H1 (cell line): ENCODE measurements around the gene IL17A. TPM values are rescaled to one million over a fixed set of nuclear protein-coding genes. Genes with fewer than 3 reads are reported as not detected.
A peak's percentile ranks its signal among the peaks of the same experiment; 100 is the strongest.

Experiments
- CTCF ChIA-PET: fragments of 300-600 bp; sonication (Branson Sonifier 250); formaldehyde crosslinking; loops from one replicate; lab custom pipeline; 2021; ENCODE audit not compliant: partially characterized antibody; lab: Charles Lee
- POLR2A ChIA-PET: fragments of 300-600 bp; sonication (Branson Sonifier 250); formaldehyde crosslinking; loops from one replicate; lab custom pipeline; 2021; ENCODE audit warnings: inconsistent platforms; ENCODE audit not compliant: partially characterized antibody; lab: Charles Lee
- DNase-seq, 2 experiments: peaks; one replicate each; pipeline versions ENCODE4 v3.0.0 to v3.0.0-alpha.2; 2010 to 2022; ENCODE audit warnings: low spot score in 2 of 2, low read depth in 1 of 2, mixed read lengths in 1 of 2
- FAIRE-seq: peaks from 2 replicates; lab custom pipeline; 2011; peaks lifted over from hg19 to GRCh38; lab: Jason Lieb, UNC
- H2AFZ ChIP-seq: 2 replicates; pipeline ENCODE4 v1.8.1; 2012; ENCODE audit warnings: low read length, inconsistent platforms
- H2AK5ac ChIP-seq: 2 replicates; pipeline ENCODE4 v1.6.1; 2013; ENCODE audit warnings: low read depth, low read length
- H2BK120ac ChIP-seq: replicated peaks from 2 replicates; pipeline ENCODE3; 2013; ENCODE audit warnings: low read depth, low read length, inconsistent platforms
- H2BK12ac ChIP-seq: 2 replicates; pipeline ENCODE4 v1.6.1; 2013; ENCODE audit warnings: low read depth, low read length
- H2BK15ac ChIP-seq: 2 replicates; pipeline ENCODE4 v1.6.1; 2013; ENCODE audit warnings: low read length
- H2BK20ac ChIP-seq: 2 replicates; pipeline ENCODE4 v1.6.1; 2013; ENCODE audit warnings: low read length
- H2BK5ac ChIP-seq: 2 replicates; pipeline ENCODE4 v1.6.1; 2013; ENCODE audit warnings: low read depth, low read length
- H3K14ac ChIP-seq: 2 replicates; pipeline ENCODE4 v1.6.1; 2013; ENCODE audit warnings: inconsistent platforms; ENCODE audit not compliant: insufficient read length
- H3K18ac ChIP-seq: 2 replicates; pipeline ENCODE4 v1.6.1; 2013; ENCODE audit warnings: low read length; ENCODE audit errors: extremely low read depth
- H3K23ac ChIP-seq: 2 replicates; pipeline ENCODE4 v1.6.1; 2013; ENCODE audit warnings: inconsistent platforms; ENCODE audit not compliant: insufficient read length
- H3K23me2 ChIP-seq: 2 replicates; pipeline ENCODE4 v1.6.1; 2013; ENCODE audit warnings: low read depth, low read length
- H3K27ac ChIP-seq: 2 replicates; pipeline ENCODE4 v1.6.1; 2011; ENCODE audit warnings: low read depth, low read length, inconsistent platforms
- H3K27me3 ChIP-seq, 4 experiments: replicated peaks in 1 of 4; 1 replicate in 1 of 4; 2 replicates in 3 of 4; pipeline versions ENCODE4 v1.6.1 to v1.8.1; 2011 to 2013; ENCODE audit warnings: low read length in 3 of 4, mild to moderate bottlenecking in 3 of 4, inconsistent platforms in 2 of 4, mixed read lengths in 2 of 4, moderate library complexity in 1 of 4; ENCODE audit not compliant: control insufficient read depth in 3 of 4, insufficient read depth in 3 of 4; ENCODE audit errors: extremely low read depth in 1 of 4
- H3K36me3 ChIP-seq, 4 experiments: 2 replicates each; pipeline versions ENCODE4 v1.6.1 to v1.8.1; 2011 to 2013; ENCODE audit warnings: mild to moderate bottlenecking in 4 of 4, low read length in 3 of 4, moderate library complexity in 2 of 4, control low read depth in 1 of 4, inconsistent platforms in 1 of 4; ENCODE audit not compliant: insufficient read depth in 4 of 4, control insufficient read depth in 2 of 4
- H3K4ac ChIP-seq: replicated peaks from 2 replicates; pipeline ENCODE3; 2013; ENCODE audit warnings: low read length, low read depth, mixed read lengths, inconsistent platforms; ENCODE audit not compliant: insufficient read length
- H3K4me1 ChIP-seq, 4 experiments: replicated peaks in 1 of 4; 1 replicate in 1 of 4; 2 replicates in 3 of 4; pipeline versions ENCODE4 v1.6.1 to v1.8.1; 2011 to 2013; ENCODE audit warnings: low read length in 3 of 4, inconsistent platforms in 2 of 4, mixed read lengths in 1 of 4; ENCODE audit not compliant: insufficient read depth in 4 of 4, control insufficient read depth in 3 of 4
- H3K4me2 ChIP-seq, 2 experiments: 2 replicates each; pipeline versions ENCODE4 v1.6.1 to v1.8.1; 2011 to 2013; ENCODE audit warnings: low read depth in 2 of 2, low read length in 2 of 2, control low read depth in 1 of 2, inconsistent platforms in 1 of 2, mild to moderate bottlenecking in 1 of 2; ENCODE audit not compliant: insufficient read depth in 1 of 2
- H3K4me3 ChIP-seq, 4 experiments: fragments of 200-600, 300-600 bp in 1 of 4; sonication (generic), shearing (Covaris generic), sonication (Bioruptor Twin) in 1 of 4; 2 replicates each; pipeline versions ENCODE4 v1.5.1 to v1.8.1; 2011 to 2016; ENCODE audit warnings: low read length in 4 of 4, low read depth in 3 of 4, control low read depth in 2 of 4, inconsistent platforms in 2 of 4, mild to moderate bottlenecking in 2 of 4, mixed read lengths in 1 of 4, moderate library complexity in 1 of 4; ENCODE audit not compliant: insufficient read depth in 2 of 4; ENCODE audit errors: extremely low read depth in 1 of 4
- H3K56ac ChIP-seq: replicated peaks from 2 replicates; pipeline ENCODE3; 2013; ENCODE audit warnings: low read depth, mild to moderate bottlenecking, mixed read lengths, low read length, inconsistent platforms; ENCODE audit not compliant: insufficient read length
- H3K79me1 ChIP-seq: 2 replicates; pipeline ENCODE4 v1.6.1; 2013; ENCODE audit warnings: low read depth, low read length, control low read depth
- H3K79me2 ChIP-seq, 2 experiments: 2 replicates each; pipeline versions ENCODE4 v1.6.1 to v1.8.1; 2012 to 2013; ENCODE audit warnings: low read length in 2 of 2, mild to moderate bottlenecking in 2 of 2, inconsistent platforms in 1 of 2; ENCODE audit not compliant: insufficient read depth in 2 of 2, control insufficient read depth in 1 of 2
- H3K9ac ChIP-seq, 4 experiments: replicated peaks in 1 of 4; 1 replicate in 1 of 4; 2 replicates in 3 of 4; pipeline versions ENCODE4 v1.6.1 to v1.8.1; 2011 to 2013; ENCODE audit warnings: low read depth in 3 of 4, low read length in 3 of 4, control low read depth in 2 of 4, mild to moderate bottlenecking in 2 of 4, moderate library complexity in 2 of 4, inconsistent platforms in 1 of 4; ENCODE audit errors: extremely low read depth in 1 of 4
- H3K9me3 ChIP-seq, 2 experiments: 2 replicates each; pipeline versions ENCODE4 v1.6.1 to v1.8.1; 2012 to 2013; ENCODE audit warnings: mild to moderate bottlenecking in 2 of 2, moderate library complexity in 2 of 2, control low read depth in 1 of 2, inconsistent platforms in 1 of 2, low read depth in 1 of 2, low read length in 1 of 2, mixed read lengths in 1 of 2; ENCODE audit not compliant: insufficient read depth in 2 of 2
- H4K20me1 ChIP-seq, 2 experiments: replicated peaks in 1 of 2; 2 replicates each; pipeline versions ENCODE3 to v1.8.1; 2011 to 2013; ENCODE audit warnings: inconsistent platforms in 2 of 2, low read length in 2 of 2, mild to moderate bottlenecking in 1 of 2; ENCODE audit not compliant: insufficient read depth in 2 of 2, control insufficient read depth in 1 of 2
- H4K5ac ChIP-seq: 2 replicates; pipeline ENCODE4 v1.6.1; 2013; ENCODE audit warnings: low read length, low read depth, mixed read lengths, inconsistent platforms; ENCODE audit not compliant: insufficient read length
- H4K8ac ChIP-seq: 2 replicates; pipeline ENCODE4 v1.8.0; 2013; ENCODE audit warnings: mild to moderate bottlenecking, moderate library complexity, low read length, inconsistent platforms; ENCODE audit not compliant: insufficient read depth; ENCODE audit errors: extremely low read depth
- H4K91ac ChIP-seq: replicated peaks from 2 replicates; pipeline ENCODE3; 2013; ENCODE audit warnings: low read length, mixed read lengths, inconsistent platforms; ENCODE audit not compliant: insufficient read length
- ASH2L ChIP-seq: fragments of 200-600, 300-600 bp; sonication (generic); IDR thresholded peaks from one replicate; pipeline ENCODE4 v1.7.1; 2017; ENCODE audit warnings: low read length
- BACH1 ChIP-seq: IDR thresholded peaks from 2 replicates; pipeline ENCODE4 v1.6.1; 2012; ENCODE audit warnings: low read length, improper control_type of control experiment
- EP300 ChIP-seq, 2 experiments: IDR thresholded peaks; 1 replicate in 1 of 2; 2 replicates in 1 of 2; pipeline ENCODE4 v1.6.1; 2011 to 2012; ENCODE audit warnings: low read depth in 2 of 2, low read length in 2 of 2, mild to moderate bottlenecking in 2 of 2, borderline replicate concordance in 1 of 2, inconsistent platforms in 1 of 2, moderate library complexity in 1 of 2
- EZH2 ChIP-seq: fragments of 200-600 bp; sonication (generic); IDR thresholded peaks from 2 replicates; pipeline ENCODE4 v1.7.1; 2012; ENCODE audit warnings: low read depth, mild to moderate bottlenecking, moderate library complexity, low read length, inconsistent platforms; ENCODE audit not compliant: severe bottlenecking
- HDAC6 ChIP-seq: IDR thresholded peaks from one replicate; pipeline ENCODE4 v1.7.1; 2012; ENCODE audit warnings: low read depth, mild to moderate bottlenecking, inconsistent platforms, low read length, moderate library complexity
- RFX5 ChIP-seq: IDR thresholded peaks from 2 replicates; pipeline ENCODE4 v1.6.1; 2011; ENCODE audit warnings: low read depth, low read length, improper control_type of control experiment, borderline replicate concordance
- SP1 ChIP-seq: IDR thresholded peaks from 2 replicates; pipeline ENCODE4 v1.6.1; 2011; ENCODE audit warnings: low read depth, low read length
- SP2 ChIP-seq: IDR thresholded peaks from 2 replicates; pipeline ENCODE4 v1.6.1; 2012; ENCODE audit warnings: mild to moderate bottlenecking, low read length, inconsistent platforms
- WGBS, 2 experiments: shearing (Covaris generic) in 1 of 2; methylation state at CpG; one replicate each; pipeline versions ENCODE4 v1.1.6 to v1.1.7; 2013 to 2015; ENCODE audit warnings: low lambda C conversion rate in 2 of 2, mixed read lengths in 2 of 2, inconsistent platforms in 1 of 2, low coverage in 1 of 2, missing lambda C conversion rate in 1 of 2; ENCODE audit not compliant: insufficient replicate concordance in 2 of 2, insufficient coverage in 1 of 2, insufficient read length in 1 of 2; ENCODE audit errors: extremely low coverage in 1 of 2, missing lambda C conversion rate in 1 of 2; 5-methylcytosine and 5-hydroxymethylcytosine counted together
- polyA plus RNA-seq, 7 experiments: library from polyadenylated mRNA; depleted of rRNA in 3 of 7; stranded (reverse) in 5 of 7; unstranded in 2 of 7; fragments of >200 nt in 5 of 7; fragments of 200-250 nt in 2 of 7; gene quantifications; 1 replicate in 5 of 7; 2 replicates in 1 of 7; 4 replicates in 1 of 7; pipeline versions ENCODE4 v1.2.1 to v1.2.3, GENCODE V29; 2011 to 2013; ENCODE audit warnings: missing spikeins in 2 of 7, mixed read lengths in 2 of 7
- total RNA-seq: library from RNA; stranded (reverse); fragmentation: NEBNext Ultra II Directional; extraction: Animal tissue kit (Norgen Biotek cat#: 25700); gene quantifications from 2 replicates; pipeline ENCODE4 v1.2.1, GENCODE V29; 2021
- TF ChIP-seq, protein P1 (sequence below): IDR thresholded peaks from 2 replicates; pipeline ENCODE4 v1.6.1; 2011; ENCODE audit warnings: low read length, improper control_type of control experiment

The IL17A gene
- total and polyA plus RNA-seq, 2 of the 8 experiments (the other 6 are each of a cell fraction or from before 2014, with no cell fraction given), result not detected

DNA sequence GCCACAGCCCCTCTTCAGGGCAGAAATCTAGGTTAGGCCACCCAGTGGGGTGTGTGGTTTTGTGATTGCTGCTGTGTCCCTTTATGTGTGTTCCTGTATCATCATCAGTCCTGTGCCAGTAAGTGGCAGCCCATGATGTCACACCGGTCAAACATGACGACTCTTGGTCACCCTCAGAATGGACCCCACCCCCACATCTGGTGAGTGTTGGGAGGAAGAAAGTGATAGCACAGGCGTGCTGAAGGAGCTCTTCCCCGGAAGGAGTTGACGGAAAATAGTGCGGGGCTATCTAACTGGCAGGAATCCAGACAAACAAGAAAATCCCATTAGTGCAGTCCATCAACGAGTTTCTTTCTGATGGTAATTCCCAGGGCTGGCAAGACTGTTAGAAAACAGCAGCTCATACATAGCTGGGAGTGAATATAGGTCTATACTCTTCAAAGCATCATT is 33.4 kb upstream of the IL17A start:
- no peaks in the 10 kb centered on the region for H3K79me2 ChIP-seq
- H3K4me2 ChIP-seq, result no peak overlapping the region

More for the DNA sequence above, 33.4 kb upstream of the IL17A start:
- peak; percentile 63 for FAIRE-seq
- peak overlapping the region; percentile 54; the same call in 1 of the 2 replicates for H2BK5ac ChIP-seq
- POLR2A ChIA-PET, result interaction anchor here (1.1 kb wide), 1 partner anchor 16 kb away, joined by 3 read pairs; no protein-coding TSS in a partner anchor
- H2BK15ac ChIP-seq, result peak overlapping the region; percentile 53; the same call in 1 of the 2 replicates
- TF ChIP-seq HDAC6 (no peak), BACH1 (no peak), EP300 (IDR thresholded peaks at IDR 0.05; ENCODE audit: borderline replicate concordance in 1 of 2, low read depth in 2 of 2, low read length in 2 of 2) (no peak), SP2 (no peak), SP1 (peak; percentile 42; the same call in 1 of the 2 replicates), RFX5 (no peak), ASH2L (peak; percentile 32), EZH2 (no peak)
- TF ChIP-seq, protein P1, sequence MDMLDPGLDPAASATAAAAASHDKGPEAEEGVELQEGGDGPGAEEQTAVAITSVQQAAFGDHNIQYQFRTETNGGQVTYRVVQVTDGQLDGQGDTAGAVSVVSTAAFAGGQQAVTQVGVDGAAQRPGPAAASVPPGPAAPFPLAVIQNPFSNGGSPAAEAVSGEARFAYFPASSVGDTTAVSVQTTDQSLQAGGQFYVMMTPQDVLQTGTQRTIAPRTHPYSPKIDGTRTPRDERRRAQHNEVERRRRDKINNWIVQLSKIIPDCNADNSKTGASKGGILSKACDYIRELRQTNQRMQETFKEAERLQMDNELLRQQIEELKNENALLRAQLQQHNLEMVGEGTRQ, result no peak
- no peaks in the 10 kb centered on the region; the same call in 1 of the 2 replicates for H3K23me2 ChIP-seq
- no peak overlapping the region for H2BK120ac ChIP-seq
- no peak overlapping the region for H3K14ac ChIP-seq
- H3K27me3 ChIP-seq, result no peaks in the 10 kb centered on the region; a peak in 1 of 7 replicates
- H3K79me1 ChIP-seq, result no peaks in the 10 kb centered on the region
- H3K18ac ChIP-seq, result no peak overlapping the region
- CTCF ChIA-PET, result interaction anchor here (0.6 to 1.9 kb wide), 5 partner anchors 16 to 111 kb away, joined by 3 to 9 read pairs (median 4); no protein-coding TSS in a partner anchor
- H3K4ac ChIP-seq, result no peak overlapping the region
- no peak overlapping the region for H4K8ac ChIP-seq
- H3K9ac ChIP-seq, result no peak overlapping the region
- H3K27ac ChIP-seq, result no peak overlapping the region
- no peaks in the 10 kb centered on the region for H4K20me1 ChIP-seq
- H3K23ac ChIP-seq, result no peak overlapping the region
- no peak for DNase-seq
- peak overlapping the region; percentile 41; the same call in 1 of the 2 replicates for H2AK5ac ChIP-seq
- no peaks in the 10 kb centered on the region for H3K9me3 ChIP-seq
- no peak overlapping the region for H4K91ac ChIP-seq
- H3K4me3 ChIP-seq, result no peak overlapping the region
- H2BK20ac ChIP-seq, result peak overlapping the region; percentile 76; the same call in 1 of the 2 replicates
- no peak overlapping the region for H4K5ac ChIP-seq
- WGBS, 2 experiments, result 70% methylated on average over 7 of the region's 7 CpGs; no CpG with 5 or more reads in 1 of the 2 experiments
- peak overlapping the region; percentile 98 for H2BK12ac ChIP-seq
- H3K4me1 ChIP-seq, result peaks cover 3 to 19% (median 15%) of the 10 kb centered on the region in 4 experiments; a peak in 6 of 7 replicates
- H3K36me3 ChIP-seq, result no peaks in the 10 kb centered on the region
- H3K56ac ChIP-seq, result no peak overlapping the region
- no peak overlapping the region for H2AFZ ChIP-seq
